WTC11 (cell line): ENCODE results near the gene ANGPTL2.

Experiments used
- ARID4B ChIP-seq: sonication (generic); formaldehyde crosslinking; IDR thresholded peaks from 2 replicates; pipeline ENCODE4 v1.8.0; 2023; ENCODE audit warnings: missing genetic modification reagents, mild to moderate bottlenecking, borderline replicate concordance
- CTCF ChIP-seq: fragments of 200-600 bp; IDR thresholded peaks from 2 replicates; pipeline ENCODE4 v1.8.0; 2022; ENCODE audit warnings: antibody characterized with exemption
- HMGXB4 ChIP-seq: sonication (generic); formaldehyde crosslinking; IDR thresholded peaks from 2 replicates; pipeline ENCODE4 v1.8.1; 2023; ENCODE audit warnings: mild to moderate bottlenecking, moderate library complexity, missing genetic modification reagents
- NFYB ChIP-seq: sonication (generic); formaldehyde crosslinking; conservative IDR thresholded peaks from 2 replicates; pipeline ENCODE4 v1.8.0; 2022; ENCODE audit warnings: low read depth, missing genetic modification reagents
- ZNF423 ChIP-seq: fragments of 250-450 bp; sonication (Bioruptor Pico); IDR thresholded peaks from 2 replicates; pipeline ENCODE4 v2.1.2; 2022; ENCODE audit warnings: mild to moderate bottlenecking, moderate library complexity

GRCh38 chr9:127097683-127098082 lies 24.8 kb downstream of the ANGPTL2 start:
- TF ChIP-seq CTCF (no peak), ZNF423 (CRISPR knock-in tag) (no peak), NFYB (CRISPR knock-in tag) (no peak), ARID4B (no peak), HMGXB4 (CRISPR knock-in tag) (no peak)
